GM18867 (cell line): ENCODE data around the gene LRRC27.

Source experiments
- ATAC-seq: cut with Tn5 transposase; IDR thresholded peaks from one replicate; pipeline ENCODE4 v1.9.1; 2021; ENCODE audit warnings: mild to moderate bottlenecking, moderate library complexity; ENCODE audit not compliant: unreplicated experiment

LRRC27 gene

DNA sequence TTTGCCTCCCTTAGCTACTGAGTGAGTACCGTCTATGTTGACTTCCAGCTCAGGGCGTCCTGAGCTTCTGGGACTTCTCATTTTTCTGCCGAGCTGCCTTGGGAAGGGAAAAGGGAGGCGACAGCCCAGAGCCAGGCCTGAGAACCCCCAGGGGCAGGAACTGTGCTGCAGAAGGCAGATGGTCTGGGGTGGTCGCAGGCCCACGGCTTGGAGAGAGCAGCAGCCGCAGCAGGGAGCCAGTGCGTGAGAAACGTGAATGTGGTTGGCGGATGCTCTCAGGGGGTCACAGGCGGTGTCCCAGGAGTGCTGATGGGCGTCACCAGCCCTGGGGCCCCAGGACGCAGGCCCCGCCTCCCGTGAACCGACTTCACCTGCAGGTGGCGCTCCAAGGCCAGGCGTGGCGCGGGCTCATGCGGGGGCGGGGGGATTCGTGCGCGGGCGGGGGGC lies 55.8 kb downstream of the LRRC27 start:
- no peak for ATAC-seq

DNA sequence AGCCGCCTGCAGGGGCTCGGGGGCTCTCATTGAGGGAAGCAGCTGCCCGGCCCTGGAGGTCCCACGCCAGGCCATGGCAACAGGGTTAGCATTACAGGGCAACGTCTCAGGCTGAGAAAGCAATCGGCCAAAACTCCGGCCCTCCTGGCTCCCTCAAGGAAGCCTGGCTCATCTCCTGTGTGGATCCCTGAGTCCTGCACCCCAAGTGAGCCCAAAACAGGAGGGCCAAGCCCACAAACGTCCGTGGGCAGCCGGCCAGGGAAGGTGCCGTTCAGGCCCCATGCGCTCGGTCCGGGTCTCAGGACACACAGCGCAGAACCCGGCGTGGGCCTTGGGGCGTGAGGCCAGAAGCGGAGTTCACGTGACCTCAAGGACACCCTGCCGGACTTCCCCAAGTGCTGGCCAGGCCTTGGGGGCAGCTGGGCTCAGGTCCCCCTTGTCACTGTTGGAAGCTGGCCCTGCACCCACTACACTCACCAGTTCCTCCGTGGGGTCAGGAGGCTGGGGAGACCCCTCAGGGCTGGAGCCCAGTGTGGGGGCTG lies 57.0 kb downstream of the LRRC27 start:
- ATAC-seq: no peak

DNA sequence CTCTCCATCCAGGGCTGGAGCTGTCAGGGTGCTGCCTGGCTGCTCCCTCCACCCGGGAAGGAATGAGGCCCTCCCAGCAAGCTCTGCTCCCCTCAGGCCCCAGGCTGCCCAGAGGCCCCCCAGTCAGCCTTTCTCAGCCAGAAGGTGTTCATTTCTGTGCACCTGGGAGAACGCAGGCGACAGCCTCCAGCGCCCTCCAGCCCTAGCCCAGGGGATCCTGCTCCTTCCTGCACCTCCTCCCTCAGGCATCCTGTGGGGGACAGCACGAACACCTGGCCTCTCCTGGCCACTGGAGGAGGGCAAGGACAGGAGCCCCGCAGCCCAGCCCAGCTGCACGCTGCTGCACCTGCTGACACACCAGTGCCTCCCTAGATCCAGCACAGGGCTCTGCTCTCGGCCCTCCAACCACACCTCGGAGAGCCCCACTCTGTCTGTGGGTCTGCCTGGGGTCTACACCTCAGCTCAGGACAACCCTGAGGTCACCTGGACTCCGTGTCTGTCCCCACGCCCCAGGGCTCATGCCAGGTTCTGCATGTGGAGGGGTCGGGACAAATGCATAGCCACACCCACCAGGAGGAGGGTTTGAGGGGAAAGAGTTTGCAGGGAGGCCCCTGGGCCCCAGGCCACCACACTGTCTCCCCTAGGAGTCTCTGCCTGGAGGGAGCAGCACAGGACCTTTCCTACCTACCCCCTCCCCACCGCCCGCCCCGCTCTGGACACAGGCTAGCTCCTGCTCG lies 57.6 kb downstream of the LRRC27 start:
- ATAC-seq: no peak

DNA sequence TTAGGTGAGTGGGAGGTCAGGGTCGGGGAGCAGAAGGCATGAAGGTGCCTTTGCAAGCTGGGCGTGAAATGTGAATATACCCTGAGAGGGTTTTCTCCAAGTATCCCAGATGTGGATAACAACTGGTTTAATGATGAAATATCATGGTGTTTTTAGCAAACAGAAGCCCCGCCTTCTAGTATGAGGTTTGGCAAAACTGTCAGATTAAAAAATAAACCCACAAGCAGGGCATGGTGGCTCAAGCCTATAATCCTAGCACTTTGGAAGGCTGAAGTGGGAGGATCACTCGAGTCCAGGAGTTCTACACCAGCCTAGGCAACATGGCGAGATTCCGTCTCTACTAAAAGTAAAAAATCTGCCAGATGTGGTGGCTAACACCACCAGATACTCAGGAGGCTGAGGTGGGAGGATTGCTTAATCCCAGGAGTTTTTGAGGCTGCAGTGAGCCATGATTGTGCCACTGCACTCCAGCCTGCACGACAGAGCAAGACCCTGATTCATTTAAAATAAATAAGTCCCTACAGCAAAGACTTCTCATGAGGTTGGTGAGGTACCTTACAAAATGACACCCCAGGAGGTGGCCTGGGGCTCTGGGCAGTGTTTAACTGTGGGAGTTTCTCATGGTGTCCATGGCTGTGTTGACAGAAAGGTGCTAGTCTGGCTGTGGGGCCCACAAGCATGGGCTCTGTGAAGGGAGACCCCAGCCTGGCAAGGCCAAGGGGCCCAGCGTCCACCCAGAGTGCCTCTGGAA lies 58.4 kb downstream of the LRRC27 start:
- ATAC-seq: no peak

DNA sequence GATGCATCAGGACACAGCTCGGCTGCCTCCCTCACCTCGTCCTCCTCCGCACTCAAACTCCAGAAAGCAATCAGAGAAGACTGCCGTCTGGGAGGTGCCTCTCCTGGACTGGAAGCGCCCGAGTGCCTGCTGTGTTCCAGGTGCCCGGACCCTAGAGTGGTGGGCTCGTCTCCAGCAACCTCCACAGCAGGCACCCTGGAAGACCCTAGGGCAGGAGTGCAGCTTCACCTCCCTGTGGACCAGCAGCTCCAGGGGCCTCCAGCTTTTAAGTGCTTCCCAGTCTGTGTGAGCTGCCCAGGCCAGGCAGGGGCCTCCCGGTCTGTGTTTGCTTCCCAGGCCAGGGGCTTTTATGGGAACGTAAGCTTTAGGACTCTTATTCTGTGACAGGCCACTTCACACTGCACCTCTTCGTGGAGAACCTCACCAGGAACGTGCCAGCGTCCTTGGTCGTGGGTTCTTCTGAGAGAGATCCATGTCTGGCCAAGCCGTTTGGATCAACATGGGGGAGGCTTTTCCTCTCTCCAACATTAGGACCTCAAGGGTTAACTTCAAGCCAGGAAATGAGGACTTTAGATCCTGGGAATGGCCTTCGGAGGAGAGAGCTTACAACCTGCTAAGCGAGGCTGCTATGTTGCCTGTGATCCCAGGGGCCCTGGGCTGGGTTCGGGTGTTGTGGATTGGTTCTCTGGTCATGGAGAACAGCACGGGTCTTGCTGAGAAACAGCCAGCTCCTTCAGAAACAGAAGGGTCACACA lies 59.1 kb downstream of the LRRC27 start:
- ATAC-seq: no peak

DNA sequence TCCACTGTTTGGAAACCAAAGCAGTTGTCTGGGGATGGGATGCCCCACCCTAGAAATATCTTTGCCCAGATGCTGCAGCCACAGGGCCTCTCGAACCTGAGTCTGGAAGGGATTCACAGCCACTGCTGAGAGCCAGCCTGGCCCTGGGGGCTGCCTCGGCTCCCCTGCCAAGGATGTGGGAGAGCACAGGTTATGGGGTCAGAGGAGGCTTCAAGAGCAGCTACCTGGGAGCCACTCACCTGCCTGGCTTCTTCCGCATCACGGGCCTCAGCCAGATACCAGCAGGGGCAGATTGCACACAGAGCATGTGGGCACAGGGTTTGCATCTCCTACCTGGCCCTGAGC lies 59.7 kb downstream of the LRRC27 start:
- no peak for ATAC-seq

DNA sequence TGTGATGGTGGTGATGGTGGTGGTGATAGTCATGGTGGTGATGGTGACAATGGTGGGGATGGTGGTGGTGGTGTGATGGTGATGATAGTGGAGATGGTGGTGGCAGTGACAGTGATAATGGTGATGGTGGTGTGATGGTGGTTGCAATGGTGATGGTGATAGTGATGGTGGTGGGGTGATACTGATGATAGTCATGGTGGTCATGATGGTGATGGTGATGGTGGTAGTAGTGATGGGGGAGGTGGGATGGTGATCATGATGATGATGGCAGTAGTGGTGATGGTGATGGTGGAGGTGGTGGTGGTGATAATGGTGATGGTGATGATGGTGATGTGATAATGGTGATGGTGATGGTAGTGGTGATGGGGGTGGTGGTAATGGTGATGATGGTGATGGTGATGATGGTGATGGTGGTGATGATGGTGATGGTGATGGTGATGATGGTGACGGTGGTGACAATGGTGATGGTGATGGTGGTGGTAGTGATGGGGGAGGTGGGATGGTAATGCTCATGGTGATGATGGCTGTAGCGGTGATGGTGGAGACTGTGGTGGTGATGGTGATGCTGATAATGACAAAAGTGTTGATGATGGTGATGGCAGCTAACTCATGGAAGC lies 60.3 kb downstream of the LRRC27 start:
- no peak for ATAC-seq

GRCh38 chr10:132392811-132393694 lies 61.1 kb downstream of the LRRC27 start:
- no peak for ATAC-seq

- no peak for ATAC-seq
These were observed 61.7 kb downstream of the LRRC27 start for GRCh38 chr10:132393695-132394181.

- ATAC-seq: no peak
These were observed 62.3 kb downstream of the LRRC27 start for GRCh38 chr10:132394201-132394811.

DNA sequence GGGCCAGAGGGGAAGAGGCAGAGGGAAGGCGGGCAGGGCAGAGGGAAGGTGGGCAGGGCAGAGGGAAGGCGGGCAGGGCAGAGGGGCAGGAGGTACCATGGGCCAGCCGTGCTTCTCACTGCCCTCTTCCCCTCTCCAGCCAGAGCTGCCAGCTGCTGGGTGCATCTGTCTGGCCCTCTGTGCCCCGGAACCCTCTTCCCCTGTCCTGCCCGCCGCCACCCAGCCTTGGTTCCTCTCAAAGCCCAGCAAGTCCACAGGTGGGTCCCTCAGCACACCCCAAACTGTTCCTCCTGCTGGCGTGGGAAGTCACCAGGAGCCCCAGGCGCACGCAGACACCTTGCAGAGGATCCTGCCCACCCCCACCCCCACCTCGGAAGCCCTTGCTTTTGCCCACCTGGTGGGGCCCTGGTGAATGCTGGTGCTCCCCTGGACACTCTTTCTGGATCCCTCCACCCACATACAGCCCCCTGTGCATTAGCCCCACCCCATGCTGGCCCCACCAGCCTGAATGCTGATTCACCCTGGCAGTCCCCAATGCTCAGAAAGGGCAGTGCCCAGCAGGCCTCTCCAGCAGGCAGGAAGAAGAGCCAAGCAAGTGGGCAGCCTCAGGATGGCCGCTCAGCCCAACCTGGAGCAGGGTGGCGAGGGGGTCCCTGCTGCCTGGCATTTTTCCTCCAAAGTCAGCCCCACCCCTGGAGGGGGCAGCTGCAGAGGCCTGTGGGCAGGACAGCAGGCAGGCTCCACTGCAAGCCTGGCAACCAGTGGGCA lies 63.1 kb downstream of the LRRC27 start:
- ATAC-seq: no peak

- no peak for ATAC-seq
These were observed 63.9 kb downstream of the LRRC27 start for GRCh38 chr10:132395704-132396493.

DNA sequence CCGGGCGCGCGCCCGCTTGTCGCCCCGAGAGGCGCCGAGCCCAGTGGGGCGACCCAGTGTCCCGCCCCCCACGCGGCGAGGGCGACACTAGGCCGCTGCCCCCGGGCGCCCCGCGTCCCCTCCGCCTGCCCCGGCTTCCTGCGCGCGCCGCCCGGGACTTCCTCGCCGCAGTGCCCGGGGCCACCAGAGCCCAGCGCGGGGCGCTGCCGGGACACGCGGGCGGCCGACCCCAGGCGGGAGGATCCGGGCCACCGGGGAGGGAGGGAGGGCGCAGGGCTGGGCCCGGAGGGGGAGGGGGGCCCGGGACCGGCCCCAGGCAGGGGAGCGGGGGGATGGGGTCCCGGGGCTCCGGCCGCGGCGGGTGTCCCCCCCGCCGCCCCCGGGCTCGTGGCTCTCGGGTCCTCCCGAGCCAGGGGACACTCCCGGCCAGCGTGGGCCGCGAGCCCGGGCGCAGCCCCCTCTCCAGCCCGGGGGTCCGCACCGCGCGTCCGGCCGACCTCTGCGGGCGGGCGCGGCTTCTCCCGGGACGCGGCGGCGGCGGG lies 64.6 kb downstream of the LRRC27 start:
- ATAC-seq: peak; percentile 43

DNA sequence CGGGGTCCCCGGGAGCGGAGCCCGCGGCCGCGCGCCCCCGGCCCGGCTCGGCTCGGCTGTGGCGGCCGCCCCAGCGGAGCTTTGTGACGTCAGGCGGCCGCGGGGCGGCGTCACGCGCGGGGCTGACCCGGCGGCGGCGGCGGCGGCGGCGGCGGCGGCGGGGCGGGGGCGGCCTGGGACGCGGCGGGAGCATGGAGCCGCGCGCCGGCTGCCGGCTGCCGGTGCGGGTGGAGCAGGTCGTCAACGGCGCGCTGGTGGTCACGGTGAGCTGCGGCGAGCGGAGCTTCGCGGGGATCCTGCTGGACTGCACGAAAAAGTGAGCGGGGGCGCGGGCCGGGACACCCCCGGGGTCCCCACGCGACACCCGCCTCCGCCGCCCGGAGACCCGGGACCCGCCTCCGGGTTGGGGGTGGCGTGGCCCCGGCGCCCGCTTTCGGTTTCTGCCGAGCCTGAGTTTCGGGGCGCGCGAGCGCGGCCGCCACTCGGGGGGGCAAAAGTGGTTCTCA lies 65.1 kb downstream of the LRRC27 start, which contains the start of gene PWWP2B:
Gene PWWP2B (plus strand): TSS at position 165 of the 506 bp plus-strand sequence. CDS start 27 bp downstream, at position 192.
- peak; percentile 64 for ATAC-seq

DNA sequence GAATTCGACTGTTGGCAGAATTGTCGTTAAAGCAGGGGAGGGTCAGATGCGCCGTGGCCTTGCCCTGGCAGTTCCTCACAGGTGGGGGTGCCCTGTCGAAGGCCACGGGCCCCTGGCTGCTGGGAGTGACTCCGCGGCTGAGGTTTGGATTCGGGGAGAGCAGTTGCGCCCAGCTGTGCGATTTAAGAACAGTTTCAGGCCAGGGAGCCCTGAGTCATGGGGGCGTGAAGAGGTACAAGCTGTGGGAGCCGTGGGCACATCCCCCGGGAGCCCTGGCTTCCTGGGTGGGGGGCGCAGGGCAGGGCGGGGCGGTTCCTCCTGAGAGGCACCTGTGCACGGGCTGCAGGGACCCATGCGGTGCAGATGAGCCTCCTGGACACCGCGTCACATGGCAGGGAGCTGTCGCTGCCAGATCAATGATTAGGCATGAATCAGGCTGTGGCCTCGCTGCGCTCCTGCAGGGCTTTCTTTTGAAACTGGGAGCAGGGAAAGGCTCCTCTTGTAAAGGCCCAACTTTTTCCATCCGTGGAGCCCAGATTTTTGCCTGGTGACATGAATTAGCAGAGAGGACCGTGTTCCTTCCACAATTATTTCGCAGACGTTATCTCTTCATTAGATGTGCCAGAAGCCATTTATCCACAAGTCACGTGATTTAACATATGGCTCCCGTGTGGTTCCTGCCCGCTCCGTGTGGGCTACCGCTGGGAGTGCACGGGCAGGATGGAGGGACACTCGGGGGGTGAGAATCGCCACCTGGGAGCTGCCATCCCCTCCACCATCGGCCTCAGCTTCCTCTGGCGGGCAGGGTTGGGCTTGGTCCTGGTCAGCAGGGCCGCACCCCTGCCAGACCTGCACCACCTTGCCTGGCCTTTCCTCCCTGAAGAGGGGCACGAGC lies 65.9 kb downstream of the LRRC27 start:
- peak; percentile 24 for ATAC-seq

GRCh38 chr10:132398566-132398991 lies 66.6 kb downstream of the LRRC27 start:
- ATAC-seq: no peak
